Lower leg skin (tissue), 4 donors: Measurements from ENCODE around the gene ELL. TPM values are rescaled to one million over a fixed set of nuclear protein-coding genes. Genes with fewer than 3 reads are reported as not detected.

ENCODE experiments used
- DNase-seq, 2 donors: peaks; one replicate each; pipeline ENCODE4 v3.0.0-alpha.2; 2019; ENCODE audit warnings: low spot score in 2 of 2
- H3K4me3 ChIP-seq: fragments of 200-600 bp; sonication (generic); 2 replicates; pipeline ENCODE4 v1.5.1; 2017; ENCODE audit warnings: mild to moderate bottlenecking, low read depth; ENCODE audit not compliant: poor library complexity, severe bottlenecking
- POLR2A ChIP-seq, 2 donors: fragments of 450-650 bp; IDR thresholded peaks; one replicate each; pipeline ENCODE4 v1.6.1; 2016 to 2017; ENCODE audit warnings: antibody characterized with exemption in 2 of 2, mild to moderate bottlenecking in 1 of 2, moderate library complexity in 1 of 2
- WGBS, 2 donors: methylation state at CpG; one replicate each; pipeline ENCODE4 v1.1.5; 2018; 5-methylcytosine and 5-hydroxymethylcytosine counted together
- intact Hi-C: fragments of 100-400 bp; cut with DNase I; formaldehyde crosslinking; loops from one replicate; pipeline ENCODE4 v1.15.0; 2023; ENCODE audit warnings: low total_unique reads
- total RNA-seq, 4 donors: library from RNA; depleted of rRNA; stranded (reverse); fragments of >200 nt; gene quantifications; one replicate each; pipeline ENCODE4 v1.1.0, GENCODE V29; 2016
- TF ChIP-seq, protein P1 (sequence below), 3 donors: fragments of 450-650 bp; IDR thresholded peaks; one replicate each; pipeline ENCODE4 v1.5.1; 2016; ENCODE audit warnings: antibody characterized with exemption in 3 of 3, mild to moderate bottlenecking in 3 of 3, moderate library complexity in 2 of 3

ELL gene
- total RNA-seq, 4 donors from 2014 or later: 21.5 to 37.9 (median 24.8) TPM

DNA sequence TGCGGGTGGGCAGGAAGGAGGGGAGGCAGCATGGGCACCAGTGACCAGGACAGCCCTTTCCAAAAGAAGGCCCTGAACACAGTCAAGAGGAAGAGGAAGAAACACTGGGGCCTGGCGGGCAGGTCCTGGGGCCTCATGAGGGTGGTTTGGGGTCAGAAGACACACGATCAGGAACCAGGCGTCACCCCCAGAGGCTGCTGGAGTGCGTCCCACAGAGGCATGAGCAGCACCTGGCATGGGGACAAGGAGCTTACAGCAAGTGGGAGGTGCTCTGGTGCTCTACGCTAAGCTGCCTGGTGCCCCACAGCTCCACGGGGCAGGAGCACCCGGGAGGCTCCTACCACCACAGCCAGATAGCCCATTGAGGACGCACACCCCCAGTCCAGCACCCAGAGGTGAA, 20.0 kb downstream of the ELL start:
- intact Hi-C loops: no loop called here
- no peak for DNase-seq
- TF ChIP-seq POLR2A (IDR thresholded peaks at IDR 0.05): no peak
- TF ChIP-seq, protein P1, sequence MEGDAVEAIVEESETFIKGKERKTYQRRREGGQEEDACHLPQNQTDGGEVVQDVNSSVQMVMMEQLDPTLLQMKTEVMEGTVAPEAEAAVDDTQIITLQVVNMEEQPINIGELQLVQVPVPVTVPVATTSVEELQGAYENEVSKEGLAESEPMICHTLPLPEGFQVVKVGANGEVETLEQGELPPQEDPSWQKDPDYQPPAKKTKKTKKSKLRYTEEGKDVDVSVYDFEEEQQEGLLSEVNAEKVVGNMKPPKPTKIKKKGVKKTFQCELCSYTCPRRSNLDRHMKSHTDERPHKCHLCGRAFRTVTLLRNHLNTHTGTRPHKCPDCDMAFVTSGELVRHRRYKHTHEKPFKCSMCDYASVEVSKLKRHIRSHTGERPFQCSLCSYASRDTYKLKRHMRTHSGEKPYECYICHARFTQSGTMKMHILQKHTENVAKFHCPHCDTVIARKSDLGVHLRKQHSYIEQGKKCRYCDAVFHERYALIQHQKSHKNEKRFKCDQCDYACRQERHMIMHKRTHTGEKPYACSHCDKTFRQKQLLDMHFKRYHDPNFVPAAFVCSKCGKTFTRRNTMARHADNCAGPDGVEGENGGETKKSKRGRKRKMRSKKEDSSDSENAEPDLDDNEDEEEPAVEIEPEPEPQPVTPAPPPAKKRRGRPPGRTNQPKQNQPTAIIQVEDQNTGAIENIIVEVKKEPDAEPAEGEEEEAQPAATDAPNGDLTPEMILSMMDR (IDR thresholded peaks at IDR 0.05): no peak
- no peak overlapping the region for H3K4me3 ChIP-seq
- WGBS, 2 donors: 31 to 43% methylated on average over 9 of the region's 9 CpGs

DNA sequence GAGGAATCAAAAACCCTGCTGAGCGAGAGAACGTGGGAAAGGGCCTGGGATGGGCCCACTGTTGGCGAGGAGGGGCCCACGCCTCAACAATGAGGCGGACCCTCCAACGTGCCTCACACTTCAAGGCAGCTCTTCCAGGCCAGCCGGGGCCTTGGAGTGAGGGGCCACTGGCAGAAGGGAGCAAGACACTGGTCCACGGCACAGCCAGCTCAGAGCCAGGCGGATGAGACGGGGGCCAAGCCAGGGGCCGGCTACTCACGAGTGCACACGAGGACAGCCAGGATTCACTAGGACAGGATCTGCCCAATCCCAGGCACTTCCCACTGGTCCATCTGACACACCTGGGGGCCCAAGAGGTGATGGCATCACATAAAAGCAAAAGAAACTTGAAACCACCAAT, 20.5 kb downstream of the ELL start:
- no peak overlapping the region for H3K4me3 ChIP-seq
- DNase-seq: no peak
- WGBS, 2 donors: 79 to 81% methylated on average over 10 to 13 of the region's 13 CpGs
- intact Hi-C loops: no loop called here
- TF ChIP-seq POLR2A (IDR thresholded peaks at IDR 0.05): no peak
- TF ChIP-seq, protein P1 (IDR thresholded peaks at IDR 0.05): no peak

DNA sequence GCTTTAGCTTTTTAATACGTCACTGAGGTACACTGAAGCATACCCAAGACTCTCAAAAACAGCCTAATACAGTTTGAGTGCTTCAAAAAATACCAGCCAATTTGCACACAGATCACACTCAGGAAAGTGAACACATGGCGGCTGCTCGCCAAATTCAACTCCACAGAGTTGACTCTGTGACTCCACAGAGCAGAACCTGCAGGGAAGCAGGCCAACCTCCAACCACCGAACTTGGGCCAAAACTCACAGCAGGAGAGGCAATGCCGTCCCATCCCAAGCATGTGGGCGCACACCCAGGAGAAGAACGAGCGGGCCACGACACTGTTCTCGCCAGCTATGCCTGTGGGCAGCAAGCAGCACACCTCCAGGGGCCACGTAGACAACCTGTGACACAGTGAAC, 21.1 kb downstream of the ELL start:
- no peak for DNase-seq
- TF ChIP-seq, protein P1 (IDR thresholded peaks at IDR 0.05): no peak
- TF ChIP-seq POLR2A (IDR thresholded peaks at IDR 0.05): no peak
- 36 to 54% methylated on average over 8 to 11 of the region's 11 CpGs for WGBS, 2 donors
- H3K4me3 ChIP-seq: no peak overlapping the region
- intact Hi-C loops: no loop called here

DNA sequence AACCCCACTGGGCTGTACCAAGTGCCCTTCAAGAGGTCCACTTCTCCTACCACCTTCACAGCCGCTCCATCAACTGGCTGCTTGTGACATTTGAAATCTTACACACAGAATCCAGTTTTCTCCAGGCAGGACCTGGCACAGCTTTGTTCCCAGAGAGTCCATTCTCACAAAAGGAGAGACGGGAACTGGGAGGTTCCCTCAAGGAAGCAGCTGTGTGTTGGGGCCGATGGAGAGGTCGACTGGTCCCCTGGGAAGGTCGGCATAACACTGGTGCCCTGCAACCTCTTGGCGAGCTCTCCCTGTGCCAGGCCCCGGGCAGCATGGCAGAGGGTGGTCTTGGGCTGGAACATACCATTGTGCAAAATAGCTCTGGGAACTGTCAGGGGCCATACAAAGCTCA, 21.5 kb downstream of the ELL start:
- 43 to 57% methylated on average over 7 of the region's 7 CpGs for WGBS, 2 donors
- no peak for DNase-seq
- TF ChIP-seq, protein P1 (IDR thresholded peaks at IDR 0.05): no peak
- no peak for TF ChIP-seq POLR2A (IDR thresholded peaks at IDR 0.05)
- no peak overlapping the region for H3K4me3 ChIP-seq
- intact Hi-C loops: no loop called here

DNA sequence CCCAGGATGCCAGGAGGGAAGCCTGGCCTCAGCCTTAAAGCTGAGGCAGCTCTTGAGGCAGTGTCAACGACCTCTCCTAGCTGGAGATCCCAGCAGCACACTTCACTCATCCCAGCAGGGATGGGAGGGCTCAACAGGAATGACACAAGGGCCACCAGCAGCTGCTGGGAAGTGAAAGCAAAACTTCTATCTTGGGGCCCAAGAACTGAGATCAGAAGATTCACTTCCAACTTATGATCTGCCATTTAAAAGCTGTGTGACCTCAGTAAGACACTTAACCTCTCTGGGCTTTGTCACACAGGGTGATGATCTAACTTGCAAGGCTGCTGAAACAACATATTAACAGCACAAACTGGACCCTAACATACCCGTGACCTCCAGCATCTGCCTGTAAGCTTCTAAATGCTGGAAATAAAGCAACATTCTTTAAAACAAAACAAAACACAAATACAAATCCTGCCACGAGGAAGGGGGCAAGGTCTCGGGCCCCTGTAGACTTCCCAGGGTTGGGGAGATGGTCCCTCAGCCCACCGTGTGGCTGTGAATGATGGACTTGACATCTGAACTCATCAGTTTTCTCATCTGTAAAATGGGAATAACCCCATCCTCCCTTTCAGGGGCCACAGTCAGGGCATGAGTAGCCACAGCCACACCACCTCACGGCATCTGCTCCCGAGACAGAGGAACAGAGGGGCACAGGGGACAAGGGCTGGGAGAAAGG, 22.7 kb downstream of the ELL start:
- WGBS, 2 donors: 80 to 90% methylated on average over 7 of the region's 7 CpGs
- intact Hi-C loops: no loop called here
- no peak overlapping the region for H3K4me3 ChIP-seq
- DNase-seq: no peak
- no peak for TF ChIP-seq POLR2A (IDR thresholded peaks at IDR 0.05)
- TF ChIP-seq, protein P1 (IDR thresholded peaks at IDR 0.05): no peak

DNA sequence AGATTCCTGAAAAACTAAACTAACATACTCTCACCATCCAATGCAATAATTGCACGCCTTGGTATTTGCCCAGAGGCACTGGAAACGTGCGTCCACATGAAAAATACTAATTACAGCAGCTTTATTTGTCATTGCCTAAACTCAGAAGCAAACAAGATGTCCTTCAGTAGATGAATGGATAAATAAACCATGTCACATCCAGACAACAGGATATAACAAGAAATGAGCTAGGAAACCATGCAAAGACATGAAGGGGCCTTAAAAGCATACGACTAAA, 25.0 kb downstream of the ELL start:
- TF ChIP-seq POLR2A (IDR thresholded peaks at IDR 0.05): no peak
- TF ChIP-seq, protein P1 (IDR thresholded peaks at IDR 0.05): no peak
- intact Hi-C loops: no loop called here
- DNase-seq: no peak
- no peak overlapping the region for H3K4me3 ChIP-seq
- 51 to 54% methylated on average over 4 of the region's 4 CpGs for WGBS, 2 donors
